HL-60 (cell line): ENCODE data around the gene PRSS27.

Source experiments
- DNase-seq, 2 experiments: peaks; one replicate each; pipeline ENCODE4 v3.0.0-alpha.2; 2010 to 2020; ENCODE audit warnings: low read depth in 1 of 2, low spot score in 1 of 2
- H3K27ac ChIP-seq: fragments of 250-450 bp; sonication (Bioruptor Pico); replicated peaks from 2 replicates; pipeline ENCODE4 v1.5.1; 2020; ENCODE audit warnings: mild to moderate bottlenecking, moderate library complexity
- H3K27me3 ChIP-seq: fragments of 250-450 bp; sonication (Bioruptor Pico); 2 replicates; pipeline ENCODE4 v1.5.1; 2021; ENCODE audit warnings: mild to moderate bottlenecking, moderate library complexity; ENCODE audit not compliant: insufficient read depth, poor library complexity, severe bottlenecking
- H3K4me3 ChIP-seq: replicated peaks from 2 replicates; pipeline ENCODE4 v1.5.1; 2011; ENCODE audit warnings: mild to moderate bottlenecking, control low read depth, low read length; ENCODE audit not compliant: insufficient read depth
- GABPA ChIP-seq: IDR thresholded peaks from 2 replicates; pipeline ENCODE4 v1.6.1; 2012; ENCODE audit warnings: low read depth
- POLR2AphosphoS5 ChIP-seq: IDR thresholded peaks from 2 replicates; pipeline ENCODE4 v1.6.1; 2012; ENCODE audit warnings: low read depth
- SPI1 ChIP-seq: IDR thresholded peaks from 2 replicates; pipeline ENCODE4 v1.6.1; 2012; ENCODE audit warnings: low read depth, mild to moderate bottlenecking, borderline replicate concordance
- TF ChIP-seq, protein P1 (sequence below): IDR thresholded peaks from one replicate; pipeline ENCODE4 v1.5.1; 2011; ENCODE audit warnings: low read length, control low read depth, inconsistent platforms; ENCODE audit not compliant: insufficient read depth
- TF ChIP-seq, protein P2 (sequence below): IDR thresholded peaks from 2 replicates; pipeline ENCODE4 v1.6.1; 2012; ENCODE audit warnings: low read depth; ENCODE audit not compliant: insufficient replicate concordance

Gene PRSS27

DNA sequence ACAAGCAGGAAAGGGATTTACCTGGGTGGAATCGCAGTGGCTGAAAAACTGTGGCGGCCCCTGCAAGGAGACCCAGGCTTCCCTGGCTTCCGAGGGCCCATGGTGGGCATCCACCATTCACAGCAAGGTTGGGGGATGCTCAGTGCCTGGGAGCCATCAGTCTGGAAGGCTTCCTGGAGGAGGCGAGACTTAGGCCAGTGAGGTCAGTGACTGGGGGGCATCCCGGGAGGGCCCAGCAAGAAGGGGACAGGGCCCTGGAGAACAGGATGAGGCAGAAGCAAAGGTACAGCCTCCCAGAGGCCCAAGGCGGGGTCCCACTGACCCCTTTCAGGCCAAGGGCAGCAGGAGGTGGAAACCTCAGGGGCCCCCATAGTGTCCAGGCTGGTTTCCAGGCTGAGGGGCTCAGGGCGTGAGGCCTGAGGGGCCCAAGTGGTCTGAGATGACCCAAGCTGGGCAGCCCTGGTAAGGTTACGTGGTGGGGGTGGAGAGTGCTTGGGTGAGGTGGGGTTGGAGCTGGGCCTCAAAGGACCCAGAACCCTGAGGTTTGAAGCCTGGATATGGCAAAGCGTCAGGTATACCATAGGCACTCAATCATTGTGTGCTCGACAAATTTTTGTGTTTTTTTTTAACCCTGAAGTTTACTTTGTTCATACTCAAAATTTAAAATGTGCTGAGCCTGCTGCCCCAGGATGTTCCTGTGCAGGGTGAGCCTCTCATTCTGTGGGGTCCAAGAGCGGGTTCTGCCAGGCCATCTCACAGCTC, 16.6 kb upstream of the PRSS27 start:
- Histone ChIP-seq H3K27ac (no peak overlapping the region), H3K27me3 (no peaks in the 10 kb centered on the region), H3K4me3 (no peak overlapping the region)
- no peak for TF ChIP-seq GABPA
- no peak for TF ChIP-seq POLR2AphosphoS5
- TF ChIP-seq, protein P1, sequence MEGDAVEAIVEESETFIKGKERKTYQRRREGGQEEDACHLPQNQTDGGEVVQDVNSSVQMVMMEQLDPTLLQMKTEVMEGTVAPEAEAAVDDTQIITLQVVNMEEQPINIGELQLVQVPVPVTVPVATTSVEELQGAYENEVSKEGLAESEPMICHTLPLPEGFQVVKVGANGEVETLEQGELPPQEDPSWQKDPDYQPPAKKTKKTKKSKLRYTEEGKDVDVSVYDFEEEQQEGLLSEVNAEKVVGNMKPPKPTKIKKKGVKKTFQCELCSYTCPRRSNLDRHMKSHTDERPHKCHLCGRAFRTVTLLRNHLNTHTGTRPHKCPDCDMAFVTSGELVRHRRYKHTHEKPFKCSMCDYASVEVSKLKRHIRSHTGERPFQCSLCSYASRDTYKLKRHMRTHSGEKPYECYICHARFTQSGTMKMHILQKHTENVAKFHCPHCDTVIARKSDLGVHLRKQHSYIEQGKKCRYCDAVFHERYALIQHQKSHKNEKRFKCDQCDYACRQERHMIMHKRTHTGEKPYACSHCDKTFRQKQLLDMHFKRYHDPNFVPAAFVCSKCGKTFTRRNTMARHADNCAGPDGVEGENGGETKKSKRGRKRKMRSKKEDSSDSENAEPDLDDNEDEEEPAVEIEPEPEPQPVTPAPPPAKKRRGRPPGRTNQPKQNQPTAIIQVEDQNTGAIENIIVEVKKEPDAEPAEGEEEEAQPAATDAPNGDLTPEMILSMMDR: no peak
- TF ChIP-seq, protein P2, sequence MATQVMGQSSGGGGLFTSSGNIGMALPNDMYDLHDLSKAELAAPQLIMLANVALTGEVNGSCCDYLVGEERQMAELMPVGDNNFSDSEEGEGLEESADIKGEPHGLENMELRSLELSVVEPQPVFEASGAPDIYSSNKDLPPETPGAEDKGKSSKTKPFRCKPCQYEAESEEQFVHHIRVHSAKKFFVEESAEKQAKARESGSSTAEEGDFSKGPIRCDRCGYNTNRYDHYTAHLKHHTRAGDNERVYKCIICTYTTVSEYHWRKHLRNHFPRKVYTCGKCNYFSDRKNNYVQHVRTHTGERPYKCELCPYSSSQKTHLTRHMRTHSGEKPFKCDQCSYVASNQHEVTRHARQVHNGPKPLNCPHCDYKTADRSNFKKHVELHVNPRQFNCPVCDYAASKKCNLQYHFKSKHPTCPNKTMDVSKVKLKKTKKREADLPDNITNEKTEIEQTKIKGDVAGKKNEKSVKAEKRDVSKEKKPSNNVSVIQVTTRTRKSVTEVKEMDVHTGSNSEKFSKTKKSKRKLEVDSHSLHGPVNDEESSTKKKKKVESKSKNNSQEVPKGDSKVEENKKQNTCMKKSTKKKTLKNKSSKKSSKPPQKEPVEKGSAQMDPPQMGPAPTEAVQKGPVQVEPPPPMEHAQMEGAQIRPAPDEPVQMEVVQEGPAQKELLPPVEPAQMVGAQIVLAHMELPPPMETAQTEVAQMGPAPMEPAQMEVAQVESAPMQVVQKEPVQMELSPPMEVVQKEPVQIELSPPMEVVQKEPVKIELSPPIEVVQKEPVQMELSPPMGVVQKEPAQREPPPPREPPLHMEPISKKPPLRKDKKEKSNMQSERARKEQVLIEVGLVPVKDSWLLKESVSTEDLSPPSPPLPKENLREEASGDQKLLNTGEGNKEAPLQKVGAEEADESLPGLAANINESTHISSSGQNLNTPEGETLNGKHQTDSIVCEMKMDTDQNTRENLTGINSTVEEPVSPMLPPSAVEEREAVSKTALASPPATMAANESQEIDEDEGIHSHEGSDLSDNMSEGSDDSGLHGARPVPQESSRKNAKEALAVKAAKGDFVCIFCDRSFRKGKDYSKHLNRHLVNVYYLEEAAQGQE: no peak
- TF ChIP-seq SPI1: no peak
- DNase-seq: no peak

DNA sequence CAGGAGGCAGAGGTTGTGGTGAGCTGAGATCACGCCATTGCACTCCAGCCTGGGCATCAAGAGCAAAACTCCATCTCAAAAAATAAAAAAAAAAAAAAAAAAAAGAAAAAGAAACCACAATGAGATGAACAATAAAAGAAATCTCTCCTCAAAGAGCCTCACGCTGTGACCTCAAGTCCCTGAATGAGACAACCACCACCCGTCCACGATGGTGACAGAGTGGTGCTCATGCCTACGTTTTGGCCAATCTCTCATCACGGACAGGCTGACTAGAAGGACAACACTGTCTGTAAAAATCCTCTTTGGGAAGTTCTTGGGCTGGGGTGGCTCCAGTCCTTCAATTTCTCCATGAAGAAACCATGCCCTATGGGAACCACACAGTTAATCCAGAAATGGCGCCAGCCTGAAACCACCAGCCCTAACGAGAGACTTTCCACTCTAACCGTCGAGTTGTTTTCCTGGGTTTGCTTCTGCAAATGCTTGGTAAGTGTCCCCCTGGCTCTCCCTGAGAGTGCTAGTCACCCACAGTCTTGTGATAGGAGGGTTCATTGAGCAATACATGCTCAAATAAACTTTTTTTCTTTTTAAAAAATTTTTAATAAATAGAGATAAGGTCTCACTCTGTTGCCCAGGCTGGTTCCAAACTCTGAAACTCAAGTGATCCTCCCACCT, 15.0 kb upstream of the PRSS27 start:
- H3K27me3 ChIP-seq: no peaks in the 10 kb centered on the region
- peak in 1 of 2 experiments; percentile 26 for DNase-seq
- no peak overlapping the region for H3K4me3 ChIP-seq
- peak overlapping the region; percentile 38; the same call in 1 of the 2 replicates for H3K27ac ChIP-seq
- TF ChIP-seq POLR2AphosphoS5: no peak
- TF ChIP-seq, protein P2: no peak
- TF ChIP-seq, protein P1: no peak
- no peak for TF ChIP-seq GABPA
- TF ChIP-seq SPI1: no peak

DNA sequence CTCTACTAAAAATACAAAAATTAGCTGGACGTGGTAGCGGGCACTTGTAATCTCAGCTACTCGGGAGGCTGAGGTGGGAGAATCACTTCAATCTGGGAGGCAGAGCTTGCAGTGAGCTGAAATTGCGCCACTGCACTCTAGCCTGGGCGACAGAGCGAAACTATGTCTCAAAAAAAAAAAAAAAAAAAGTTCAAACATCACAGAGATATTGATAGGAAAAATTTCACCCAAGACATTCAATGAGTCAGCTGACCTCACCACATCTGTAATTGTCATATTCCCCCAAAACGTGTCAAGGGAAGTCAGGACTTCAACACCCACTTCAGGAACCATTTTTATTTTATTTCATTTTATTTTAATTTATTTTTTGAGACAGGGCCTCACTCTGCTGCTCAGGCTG, 8.0 kb upstream of the PRSS27 start:
- Histone ChIP-seq H3K4me3 (no peak overlapping the region), H3K27me3 (no peaks in the 10 kb centered on the region), H3K27ac (no peak overlapping the region)
- no peak for DNase-seq
- TF ChIP-seq GABPA (no peak), SPI1 (no peak), POLR2AphosphoS5 (no peak)
- TF ChIP-seq, protein P2: no peak
- TF ChIP-seq, protein P1: no peak
